ENCODE results near the gene UTS2R.
"Not testable (repeated sequence)": the region's sequence is repeated elsewhere in the genome, so short reads cannot be mapped to it uniquely, and the experiment has no call there.

UTS2R gene

GRCh38 chr17:82334204-82334621 is 37.4 kb upstream of the UTS2R start:
- no peak for DNase-seq (ENCODE audit: low spot score)

- no peak for DNase-seq (ENCODE audit: low spot score)
Observed at GRCh38 chr17:82334622-82335394, 36.8 kb upstream of the UTS2R start.

GRCh38 chr17:82338858-82339633 is 32.5 kb upstream of the UTS2R start:
- no peak for DNase-seq (ENCODE audit: low spot score)

GRCh38 chr17:82339634-82340580 is 31.7 kb upstream of the UTS2R start:
- DNase-seq (ENCODE audit: low spot score): no peak

- DNase-seq (ENCODE audit: low spot score): no peak
Observed at GRCh38 chr17:82342361-82343079, 29.0 kb upstream of the UTS2R start.

GRCh38 chr17:82343560-82343959 is 28.0 kb upstream of the UTS2R start:
- DNase-seq (ENCODE audit: low spot score): no peak

GRCh38 chr17:82344175-82344907 is 27.2 kb upstream of the UTS2R start:
- DNase-seq (ENCODE audit: low spot score): no peak

- DNase-seq (ENCODE audit: low spot score): no peak
Observed at GRCh38 chr17:82345151-82345976, 26.2 kb upstream of the UTS2R start.

- DNase-seq (ENCODE audit: low spot score): no peak
Observed at GRCh38 chr17:82346342-82347300, 24.9 kb upstream of the UTS2R start.

GRCh38 chr17:82347994-82348393 is 23.6 kb upstream of the UTS2R start:
- DNase-seq (ENCODE audit: low spot score): not testable (repeated sequence)

GRCh38 chr17:82348434-82348833 is 23.1 kb upstream of the UTS2R start:
- DNase-seq (ENCODE audit: low spot score): no peak

- no peak for DNase-seq (ENCODE audit: low spot score)
Observed at GRCh38 chr17:82348866-82349265, 22.7 kb upstream of the UTS2R start.

- no peak for DNase-seq (ENCODE audit: low spot score)
Observed at GRCh38 chr17:82349287-82349701, 22.3 kb upstream of the UTS2R start.

GRCh38 chr17:82350182-82351030 is 21.2 kb upstream of the UTS2R start:
- DNase-seq (ENCODE audit: low spot score): no peak

GRCh38 chr17:82351254-82351712 is 20.3 kb upstream of the UTS2R start:
- DNase-seq (ENCODE audit: low spot score): no peak

GRCh38 chr17:82351713-82352488 is 19.7 kb upstream of the UTS2R start:
- peak; percentile 95 for DNase-seq (ENCODE audit: low spot score)

GRCh38 chr17:82353484-82353883 is 18.1 kb upstream of the UTS2R start:
- DNase-seq (ENCODE audit: low spot score): no peak

Data from D341Med (cell line).